Upper lobe of left lung (tissue), 6 donors: ENCODE results near the gene ANAPC5. TPM values are rescaled to one million over a fixed set of nuclear protein-coding genes. Genes with fewer than 3 reads are reported as not detected.
"Not testable (repeated sequence)": the region's sequence is repeated elsewhere in the genome, so short reads cannot be mapped to it uniquely, and the experiment has no call there.

ENCODE experiments used
- ATAC-seq, 2 donors: fragments of 200-7000 bp; cut with Tn5 transposase; one replicate each; pipeline ENCODE4 v1.9.1; 2022; ENCODE audit warnings: mild to moderate bottlenecking in 2 of 2, moderate library complexity in 2 of 2; ENCODE audit not compliant: low FRiP score in 2 of 2
- DNase-seq, 2 donors: peaks; one replicate each; pipeline ENCODE4 v3.0.0-alpha.2; 2019 to 2020
- H3K27ac ChIP-seq, 4 donors: fragments of 200-600 bp; sonication (generic); one replicate each; pipeline ENCODE4 v1.5.1; 2016 to 2019
- H3K27me3 ChIP-seq, 4 donors: fragments of 200-600 bp; sonication (generic); one replicate each; pipeline ENCODE4 v1.5.1; 2017 to 2019
- H3K36me3 ChIP-seq, 4 donors: fragments of 200-600 bp; sonication (generic); one replicate each; pipeline ENCODE4 v1.5.1; 2016 to 2019
- H3K4me1 ChIP-seq, 4 donors: fragments of 200-600 bp; sonication (generic); one replicate each; pipeline ENCODE4 v1.5.1; 2018 to 2019
- H3K4me3 ChIP-seq, 4 donors: fragments of 200-600 bp; sonication (generic); one replicate each; pipeline ENCODE4 v1.5.1; 2017 to 2019; ENCODE audit warnings: mild to moderate bottlenecking in 2 of 4, moderate library complexity in 1 of 4
- H3K9me3 ChIP-seq, 4 donors: fragments of 200-600 bp; sonication (generic); one replicate each; pipeline ENCODE4 v1.5.1; 2018 to 2019
- CTCF ChIP-seq, 6 experiments: fragments of 450-650 bp in 4 of 6; fragments of 200-600 bp in 2 of 6; sonication (generic) in 2 of 6; IDR thresholded peaks; one replicate each; pipeline ENCODE4 v1.5.1; 2016 to 2019; ENCODE audit warnings: antibody characterized with exemption in 6 of 6
- EP300 ChIP-seq, 4 donors: sonication (generic); formaldehyde crosslinking; IDR thresholded peaks; one replicate each; pipeline ENCODE4 v1.5.1; 2017; ENCODE audit warnings: antibody characterized with exemption in 4 of 4, control low read depth in 2 of 4
- POLR2A ChIP-seq, 4 donors: fragments of 450-650 bp; IDR thresholded peaks; one replicate each; pipeline ENCODE4 v1.5.1; 2016 to 2017; ENCODE audit warnings: antibody characterized with exemption in 4 of 4, mild to moderate bottlenecking in 2 of 4
- POLR2AphosphoS5 ChIP-seq, 2 donors: sonication (generic); formaldehyde crosslinking; IDR thresholded peaks; one replicate each; pipeline ENCODE4 v1.5.1; 2017; ENCODE audit warnings: antibody characterized with exemption in 2 of 2
- WGBS, 2 donors: methylation state at CpG; one replicate each; pipeline ENCODE4 v1.1.5; 2017 to 2018; 5-methylcytosine and 5-hydroxymethylcytosine counted together
- total RNA-seq, 6 donors: library from RNA; depleted of rRNA in 4 of 6; stranded (reverse); fragments of >200 nt in 4 of 6; gene quantifications; one replicate each; pipeline versions ENCODE4 v1.1.0 to v1.2.1, GENCODE V29; 2016 to 2021
- donor health status: DM: no; HTN: no; CAD: no; lungs with moderate emphysema.
- donor health status: DM: no; HTN: yes; CAD: no; lungs with severe emphysema.

Gene ANAPC5
- total RNA-seq, 6 donors from 2014 or later: 68.1 to 172 (median 87.3) TPM

- DNase-seq (no peak), ATAC-seq (no peak)
- no peaks in the 10 kb centered on the region for H3K27me3 ChIP-seq
- TF ChIP-seq EP300 (IDR thresholded peaks at IDR 0.05) (no peak), CTCF (IDR thresholded peaks at IDR 0.05) (no peak), POLR2AphosphoS5 (IDR thresholded peaks at IDR 0.05) (no peak), POLR2A (IDR thresholded peaks at IDR 0.05) (no peak)
- H3K27ac ChIP-seq: no peak overlapping the region
- no peak overlapping the region for H3K4me3 ChIP-seq
- H3K4me1 ChIP-seq: peaks cover 0 to 10% (median 5%) of the 10 kb centered on the region in 4 donors
- H3K36me3 ChIP-seq: no peaks in the 10 kb centered on the region
- 53 to 64% methylated on average over 5 of the region's 5 CpGs for whole genome bisulfite sequencing, 2 donors
- H3K9me3 ChIP-seq: no peaks in the 10 kb centered on the region
These were observed 36.3 kb upstream of the ANAPC5 start for GRCh38 chr12:121388421-121388981.

GRCh38 chr12:121384891-121385290 is 32.7 kb upstream of the ANAPC5 start:
- ATAC-seq, H3K9me3 ChIP-seq, DNase-seq, H3K4me3 ChIP-seq, H3K27me3 ChIP-seq, H3K27ac ChIP-seq, H3K4me1 ChIP-seq, H3K36me3 ChIP-seq: not testable (repeated sequence)
- WGBS, 2 donors: 75 to 77% methylated on average over 6 of the region's 6 CpGs

GRCh38 chr12:121383601-121384021 is 31.4 kb upstream of the ANAPC5 start:
- H3K36me3 ChIP-seq: no peaks in the 10 kb centered on the region
- ATAC-seq (no peak), DNase-seq (no peak)
- 93 to 94% methylated on average over 9 of the region's 9 CpGs for WGBS, 2 donors
- H3K27me3 ChIP-seq: no peaks in the 10 kb centered on the region
- no peak overlapping the region for H3K4me3 ChIP-seq
- no peaks in the 10 kb centered on the region for H3K4me1 ChIP-seq
- TF ChIP-seq EP300 (IDR thresholded peaks at IDR 0.05) (no peak), POLR2AphosphoS5 (IDR thresholded peaks at IDR 0.05) (no peak), CTCF (IDR thresholded peaks at IDR 0.05) (no peak), POLR2A (IDR thresholded peaks at IDR 0.05) (no peak)
- no peak overlapping the region for H3K27ac ChIP-seq
- no peaks in the 10 kb centered on the region for H3K9me3 ChIP-seq

- no peaks in the 10 kb centered on the region for H3K36me3 ChIP-seq
- WGBS, 2 donors: 89 to 90% methylated on average over 10 of the region's 10 CpGs
- DNase-seq: no peak
- ATAC-seq: no peak
- no peaks in the 10 kb centered on the region for H3K4me1 ChIP-seq
- H3K27ac ChIP-seq: no peak overlapping the region
- H3K9me3 ChIP-seq: no peaks in the 10 kb centered on the region
- no peak overlapping the region for H3K4me3 ChIP-seq
- no peak for TF ChIP-seq POLR2A (IDR thresholded peaks at IDR 0.05)
- no peaks in the 10 kb centered on the region for H3K27me3 ChIP-seq
These were observed 27.7 kb upstream of the ANAPC5 start for GRCh38 chr12:121379945-121380344.

- Histone ChIP-seq H3K36me3 (no peaks in the 10 kb centered on the region), H3K4me3 (no peak overlapping the region), H3K27me3 (no peaks in the 10 kb centered on the region), H3K9me3 (no peaks in the 10 kb centered on the region), H3K4me1 (no peaks in the 10 kb centered on the region), H3K27ac (no peak overlapping the region)
- no peak for ATAC-seq
- TF ChIP-seq CTCF (IDR thresholded peaks at IDR 0.05) (no peak), EP300 (IDR thresholded peaks at IDR 0.05) (no peak), POLR2AphosphoS5 (IDR thresholded peaks at IDR 0.05) (no peak)
- WGBS, 2 donors: 83% methylated on average over 5 of the region's 5 CpGs
- no peak for DNase-seq
These were observed 26.5 kb upstream of the ANAPC5 start for GRCh38 chr12:121378736-121379135.
